Esophagus squamous epithelium (tissue), 4 donors: ENCODE results near the gene ZNF320.

Source experiments
- POLR2A ChIP-seq, 4 donors: fragments of 450-650 bp; IDR thresholded peaks; one replicate each; pipeline ENCODE4 v1.6.1; 2017; ENCODE audit warnings: antibody characterized with exemption in 4 of 4, mild to moderate bottlenecking in 4 of 4, moderate library complexity in 3 of 4
- TF ChIP-seq, protein P1 (sequence below), 6 experiments: fragments of 450-650 bp in 4 of 6; fragments of 200-600 bp in 2 of 6; sonication (generic) in 2 of 6; IDR thresholded peaks; one replicate each; pipeline ENCODE4 v1.5.1; 2016 to 2019; ENCODE audit warnings: antibody characterized with exemption in 6 of 6, mild to moderate bottlenecking in 4 of 6, moderate library complexity in 4 of 6

DNA sequence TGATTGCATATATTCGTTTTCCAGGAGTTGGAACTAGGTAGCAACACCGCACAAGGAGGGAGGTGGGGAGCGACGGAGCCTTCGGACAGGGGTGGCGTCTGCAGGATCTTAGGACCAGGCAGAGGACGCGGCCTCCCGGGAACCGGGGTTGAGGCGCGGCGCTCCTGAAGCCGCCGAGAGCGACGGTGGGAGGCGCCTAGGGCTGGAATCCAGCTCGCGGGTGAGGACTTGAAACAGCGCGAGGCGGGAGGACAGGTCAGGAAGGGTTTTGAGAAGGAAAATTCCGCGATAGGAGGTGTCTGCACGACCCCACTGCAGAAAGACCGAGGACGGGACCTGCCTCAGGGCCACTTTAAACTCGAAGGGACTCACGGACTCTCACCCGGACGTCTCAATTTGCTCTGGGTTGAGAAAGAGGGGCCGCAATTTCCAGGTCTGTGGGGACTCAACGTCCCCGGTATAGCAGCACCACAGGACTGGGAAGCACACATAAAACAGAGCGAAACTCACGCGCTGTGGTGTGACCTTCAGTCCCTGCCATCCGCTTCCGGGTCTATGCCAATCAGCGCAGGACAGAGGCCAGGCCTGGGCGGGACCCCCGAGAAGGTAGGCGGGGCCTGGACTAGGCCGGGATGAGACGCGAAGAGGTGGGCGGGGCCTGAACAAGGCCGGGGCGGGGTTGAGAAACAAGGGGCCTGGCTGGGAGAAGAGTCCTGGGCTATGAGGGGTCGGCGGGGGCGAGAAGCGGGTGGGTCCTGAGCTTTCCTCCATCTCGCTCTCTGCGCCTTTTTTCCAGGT, at the start of gene ZNF320:
- TF ChIP-seq, protein P1, sequence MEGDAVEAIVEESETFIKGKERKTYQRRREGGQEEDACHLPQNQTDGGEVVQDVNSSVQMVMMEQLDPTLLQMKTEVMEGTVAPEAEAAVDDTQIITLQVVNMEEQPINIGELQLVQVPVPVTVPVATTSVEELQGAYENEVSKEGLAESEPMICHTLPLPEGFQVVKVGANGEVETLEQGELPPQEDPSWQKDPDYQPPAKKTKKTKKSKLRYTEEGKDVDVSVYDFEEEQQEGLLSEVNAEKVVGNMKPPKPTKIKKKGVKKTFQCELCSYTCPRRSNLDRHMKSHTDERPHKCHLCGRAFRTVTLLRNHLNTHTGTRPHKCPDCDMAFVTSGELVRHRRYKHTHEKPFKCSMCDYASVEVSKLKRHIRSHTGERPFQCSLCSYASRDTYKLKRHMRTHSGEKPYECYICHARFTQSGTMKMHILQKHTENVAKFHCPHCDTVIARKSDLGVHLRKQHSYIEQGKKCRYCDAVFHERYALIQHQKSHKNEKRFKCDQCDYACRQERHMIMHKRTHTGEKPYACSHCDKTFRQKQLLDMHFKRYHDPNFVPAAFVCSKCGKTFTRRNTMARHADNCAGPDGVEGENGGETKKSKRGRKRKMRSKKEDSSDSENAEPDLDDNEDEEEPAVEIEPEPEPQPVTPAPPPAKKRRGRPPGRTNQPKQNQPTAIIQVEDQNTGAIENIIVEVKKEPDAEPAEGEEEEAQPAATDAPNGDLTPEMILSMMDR (IDR thresholded peaks at IDR 0.05), result no peak
- peak in 2 of 4 donors; percentile 62 to 65 for TF ChIP-seq POLR2A (IDR thresholded peaks at IDR 0.05)
